HS-5 (cell line): ENCODE measurements around the gene C8A.
A peak's percentile ranks its signal among the peaks of the same experiment; 100 is the strongest.

ENCODE experiments used
- DNase-seq: peaks from one replicate; pipeline ENCODE4 v3.0.0-alpha.2; 2012; ENCODE audit warnings: low read depth

Gene C8A

DNA sequence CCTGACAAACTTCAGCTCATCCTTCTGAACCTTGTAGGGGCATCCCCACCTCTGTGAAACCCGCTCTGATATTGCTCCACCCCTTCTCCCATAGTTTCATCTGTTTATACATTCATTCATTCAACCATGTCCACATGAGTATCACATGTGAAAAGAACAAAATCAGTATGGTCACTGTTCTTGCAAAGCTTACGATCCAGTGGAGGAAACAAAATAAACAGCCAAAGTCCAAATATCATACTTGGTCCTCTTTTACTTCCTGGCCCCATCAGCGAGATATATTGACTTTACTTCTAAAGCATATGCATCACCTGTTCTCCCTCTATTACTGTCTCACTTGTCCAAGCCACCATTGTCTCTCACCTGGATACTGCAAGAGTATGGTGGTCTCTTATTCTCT lies 35.6 kb downstream of the C8A start:
- no peak for DNase-seq

DNA sequence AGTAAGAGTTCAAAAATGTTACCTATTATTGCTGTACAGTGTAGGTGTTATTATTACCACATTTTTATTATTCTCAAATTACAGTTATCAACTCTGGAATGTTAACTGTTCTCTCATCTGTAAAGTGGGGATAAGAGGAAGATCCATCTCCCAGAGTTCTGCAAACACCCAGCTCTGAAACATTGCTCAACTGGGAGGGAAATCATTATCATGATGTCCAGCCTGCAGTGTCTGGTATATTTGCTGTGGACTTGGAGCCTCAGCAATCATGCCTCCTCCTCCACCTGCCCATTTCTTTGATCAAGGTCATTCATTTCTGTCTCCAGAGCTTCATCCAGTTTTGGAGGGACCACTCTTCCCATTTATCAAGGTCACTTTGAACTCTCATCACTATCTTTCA lies 39.4 kb downstream of the C8A start:
- DNase-seq: no peak

DNA sequence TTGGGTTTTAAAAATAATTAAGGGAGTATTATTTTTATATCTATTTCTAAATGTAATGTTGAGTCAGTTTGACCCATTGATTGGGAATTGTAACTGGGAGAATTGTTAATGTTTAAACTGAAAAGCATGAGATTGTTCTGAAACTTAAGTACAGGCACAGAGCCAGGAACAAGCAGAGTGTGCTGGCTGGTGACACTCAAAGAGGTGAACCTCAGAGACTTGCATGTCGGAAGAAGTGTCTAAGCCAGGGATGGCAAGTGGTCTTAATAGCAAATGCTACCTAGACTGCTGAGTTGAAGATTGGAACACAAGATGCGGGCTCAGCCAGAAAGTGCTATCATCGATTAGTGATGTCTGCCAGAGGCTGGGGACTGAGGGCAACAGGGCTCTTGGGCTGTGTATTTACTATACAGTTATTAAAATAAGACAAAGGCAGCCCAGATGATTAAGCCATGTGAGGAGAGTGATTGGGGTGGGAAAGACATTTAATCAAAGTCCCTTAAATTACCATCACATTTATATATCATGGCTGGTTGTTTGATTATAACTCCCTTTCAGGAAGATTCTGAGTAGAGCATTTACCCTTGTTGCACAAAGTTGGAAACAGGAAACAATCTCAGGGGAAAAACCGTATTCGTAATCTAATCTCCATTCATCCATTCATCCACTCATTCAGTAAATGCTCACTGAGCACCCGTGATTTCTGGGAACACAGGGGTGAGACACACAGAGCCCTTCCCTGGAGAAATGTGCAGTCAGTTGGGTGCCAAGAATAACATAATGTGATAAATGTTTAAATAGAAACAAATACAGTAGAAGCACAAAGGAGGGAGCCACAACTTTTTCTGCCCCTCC lies 42.8 kb downstream of the C8A start:
- no peak for DNase-seq

DNA sequence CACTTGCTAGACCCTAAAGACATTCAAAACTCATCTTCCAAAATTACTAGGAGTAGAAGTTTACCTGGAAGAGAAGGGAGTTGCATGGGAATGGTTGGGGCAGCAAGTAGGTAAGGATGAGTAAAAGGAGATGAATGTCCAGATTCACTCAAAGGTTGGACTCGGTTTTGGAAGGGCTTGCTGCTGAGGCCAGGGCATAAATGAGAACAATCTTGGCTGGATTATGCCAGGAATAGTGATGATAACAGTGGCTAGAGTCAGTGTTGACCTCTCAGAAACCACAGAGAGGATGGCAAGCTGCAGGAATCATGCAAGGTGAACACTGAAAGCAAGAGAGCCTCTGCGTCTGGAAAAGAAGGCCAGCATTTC lies 43.4 kb downstream of the C8A start:
- no peak for DNase-seq

DNA sequence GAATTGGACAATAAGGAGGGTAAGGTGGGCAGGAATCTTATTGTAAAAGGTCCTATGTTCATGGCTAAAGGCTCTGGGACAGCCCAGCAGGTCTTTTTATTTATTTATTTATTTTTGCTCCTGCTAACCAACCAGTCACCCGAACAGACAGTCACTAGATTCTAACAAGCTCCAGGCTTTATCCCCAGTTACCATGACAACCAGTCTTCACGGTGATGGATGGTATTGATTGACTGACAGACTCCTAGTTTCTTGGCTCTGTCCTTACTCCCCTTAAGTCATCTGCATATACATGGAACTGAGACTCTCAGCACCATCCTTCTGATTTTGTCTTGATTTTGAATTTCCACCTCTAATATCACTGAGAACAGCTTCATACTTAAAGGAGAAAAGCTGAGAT lies 44.3 kb downstream of the C8A start:
- DNase-seq: no peak

DNA sequence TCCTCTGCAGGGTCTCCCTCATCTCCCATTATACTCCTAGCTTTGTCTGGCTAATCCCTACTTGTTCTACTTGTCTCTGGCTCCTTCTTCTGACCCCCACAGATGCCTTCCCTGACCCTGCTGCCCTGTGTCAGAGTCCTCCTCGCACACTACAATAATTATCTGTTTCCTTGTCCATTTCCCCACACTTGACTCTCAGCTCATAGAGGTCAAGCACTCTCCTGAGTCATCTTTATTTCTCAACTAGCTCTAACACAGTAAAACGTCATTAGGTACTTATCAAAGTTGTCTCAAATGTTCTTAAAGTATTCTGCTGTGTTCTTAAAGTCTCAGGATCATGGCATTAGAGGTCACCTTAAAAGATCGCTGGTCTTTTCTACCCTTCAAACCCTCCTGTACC lies 47.1 kb downstream of the C8A start:
- DNase-seq: no peak

DNA sequence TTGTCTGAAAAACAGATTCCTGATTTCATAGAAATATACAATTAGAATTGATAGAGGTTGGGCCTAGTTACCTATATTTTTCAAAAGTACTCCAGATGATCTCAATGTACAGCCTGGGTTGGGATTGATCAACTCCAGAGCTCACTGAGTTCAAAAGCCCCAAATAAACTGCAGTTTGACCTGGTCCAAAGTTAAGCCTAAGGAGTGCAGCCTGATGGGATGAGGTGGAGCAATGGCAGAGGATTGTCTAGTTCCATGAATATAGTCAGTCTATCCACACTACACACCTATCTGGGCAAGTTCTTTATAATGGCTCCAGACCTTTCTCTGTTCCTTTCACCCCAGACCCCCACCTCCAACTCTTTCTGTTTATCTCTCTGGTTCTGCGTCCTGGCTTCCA lies 49.2 kb downstream of the C8A start:
- DNase-seq: no peak

DNA sequence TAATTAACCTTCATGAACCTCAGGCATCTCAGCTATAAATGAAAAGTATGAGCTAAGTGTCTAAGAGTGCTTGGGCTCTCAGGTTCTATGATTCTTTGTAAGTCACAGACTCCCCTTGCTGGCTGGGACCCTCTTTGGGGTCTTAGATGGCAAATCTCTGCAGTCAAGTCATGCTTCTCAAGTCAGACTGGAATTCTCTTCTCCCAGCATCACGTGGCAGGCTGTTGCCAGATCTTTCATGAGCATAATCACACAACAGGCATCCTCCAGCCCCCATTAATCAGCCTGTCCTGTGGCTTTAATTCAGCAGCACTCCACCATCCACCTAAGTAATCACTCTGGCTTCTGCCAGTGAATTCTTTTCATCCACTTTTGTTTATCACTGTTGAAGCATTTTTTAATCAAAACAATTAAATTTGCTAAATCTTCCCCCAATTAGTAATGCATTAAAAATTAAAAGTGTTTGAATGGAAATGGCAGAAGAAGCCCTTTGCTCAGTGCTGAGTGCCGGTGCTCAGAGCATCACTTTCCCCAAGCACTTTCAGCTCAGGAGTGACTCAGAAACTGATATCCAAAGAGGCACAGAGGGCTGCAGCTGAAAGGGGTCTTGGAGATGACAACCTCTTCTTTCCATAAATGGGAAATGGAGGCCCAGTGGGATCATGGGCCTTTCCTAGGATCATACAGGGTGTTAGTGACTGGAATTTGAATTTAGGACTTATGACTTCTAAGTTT lies 50.2 kb downstream of the C8A start:
- no peak for DNase-seq

DNA sequence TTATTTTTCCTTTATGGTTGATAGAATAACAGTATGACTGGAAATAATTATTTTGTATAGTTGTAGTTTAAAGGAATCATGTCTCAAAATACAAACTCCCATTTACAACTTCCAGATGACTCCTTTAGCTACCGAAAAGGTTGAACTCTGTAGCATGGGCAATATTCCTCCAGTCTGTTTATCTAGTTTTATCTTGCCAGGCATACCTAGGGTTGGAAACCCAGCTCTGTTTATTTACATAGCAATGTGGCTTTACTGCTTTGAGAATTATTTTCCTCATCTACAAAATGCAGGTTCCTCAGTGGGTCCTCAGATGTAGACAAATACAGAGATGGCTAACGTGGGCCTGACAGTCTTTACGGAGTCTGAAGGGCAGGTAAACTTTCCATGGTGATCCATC lies 51.1 kb downstream of the C8A start:
- DNase-seq: no peak

DNA sequence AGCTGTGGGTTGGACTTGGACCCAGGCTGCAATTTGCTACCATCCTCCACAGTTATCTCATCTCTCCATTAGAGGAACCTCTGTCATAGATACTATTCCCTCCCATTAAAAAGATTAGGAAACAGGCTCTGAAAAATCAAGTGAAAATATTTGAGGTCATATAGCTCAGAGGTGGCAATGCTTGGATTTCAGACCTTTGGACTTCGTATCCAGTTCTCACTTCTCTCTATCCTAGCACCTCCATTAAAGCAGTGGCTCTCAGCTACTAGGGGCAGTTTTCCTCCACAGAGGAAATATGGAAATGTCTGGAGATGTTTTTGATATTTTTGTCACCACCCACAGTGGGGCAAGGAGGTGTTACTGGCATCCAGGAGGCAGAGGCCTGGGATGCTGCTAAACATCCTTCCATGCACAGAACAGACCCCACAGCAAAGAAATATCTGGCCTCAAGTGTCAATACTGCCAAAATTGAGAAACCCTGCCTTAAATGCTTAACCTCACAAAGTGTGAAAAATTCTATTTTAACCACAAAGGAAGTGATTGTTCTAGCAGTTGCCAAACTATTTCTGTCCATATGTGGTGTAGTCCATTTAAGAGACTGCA lies 54.1 kb downstream of the C8A start:
- no peak for DNase-seq

DNA sequence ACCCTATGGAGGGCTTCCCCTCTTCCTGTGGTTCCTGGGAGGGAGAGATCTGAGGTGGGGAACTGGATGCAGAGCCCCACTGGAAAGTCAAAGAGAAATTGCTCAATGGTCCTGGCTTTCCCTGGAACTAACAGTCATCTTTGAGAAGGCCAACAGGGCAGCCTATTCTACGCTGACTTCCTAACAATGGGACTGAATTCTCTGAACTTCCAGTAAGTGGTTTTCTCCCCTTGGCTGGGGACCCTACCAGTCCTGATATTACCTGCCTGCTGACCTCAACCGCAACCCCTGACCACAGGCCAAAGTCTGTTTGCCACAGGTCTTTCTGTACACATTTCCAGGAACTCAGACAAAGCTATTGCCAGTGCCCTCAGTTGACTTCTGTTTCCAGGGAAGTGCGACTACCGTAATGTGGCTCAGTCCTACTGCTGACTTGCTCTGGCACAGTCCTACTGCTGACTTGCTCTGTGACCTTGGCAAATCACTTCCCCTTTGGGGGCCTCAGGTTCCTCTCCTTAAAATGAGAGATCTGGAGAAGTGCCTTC lies 55.9 kb downstream of the C8A start:
- no peak for DNase-seq

DNA sequence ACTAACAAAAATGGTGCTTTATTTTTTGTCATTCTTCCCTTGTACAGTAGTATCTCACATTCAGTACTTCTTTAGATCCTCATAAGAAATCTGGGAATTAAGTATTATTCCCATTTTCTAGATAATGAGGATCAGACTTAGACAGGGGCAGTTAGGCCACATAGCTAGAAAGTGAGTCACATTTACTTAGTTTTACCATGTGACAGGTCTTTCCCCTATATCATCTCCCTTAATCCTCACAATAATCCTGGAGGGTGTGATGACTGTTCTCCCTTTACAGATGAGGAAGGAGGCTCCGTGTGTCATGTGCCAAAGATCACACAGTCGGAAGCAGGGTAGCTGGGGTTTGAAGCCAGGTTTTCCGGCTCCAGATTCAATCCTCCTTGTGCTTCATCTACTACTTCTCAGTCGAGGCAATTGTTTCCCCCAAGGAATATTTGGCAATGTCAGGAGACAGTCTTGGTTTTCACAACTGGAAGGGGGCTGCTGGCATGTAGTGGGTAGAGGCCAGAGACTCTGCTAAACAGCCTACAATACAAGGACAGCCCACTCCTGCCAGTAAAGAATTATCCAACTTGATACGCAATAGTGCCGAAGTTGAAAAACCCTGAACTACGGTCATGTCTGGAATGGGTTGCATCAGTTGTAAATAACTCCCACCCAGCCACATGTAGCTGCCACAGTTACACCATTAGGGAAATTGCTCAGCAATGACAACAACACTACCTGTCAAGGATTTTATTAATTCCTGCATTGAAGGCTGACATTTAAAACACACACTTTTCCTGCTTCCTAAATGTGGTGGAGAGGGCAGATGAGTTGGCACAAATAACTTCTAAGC lies 56.7 kb downstream of the C8A start:
- peak; percentile 70 for DNase-seq

DNA sequence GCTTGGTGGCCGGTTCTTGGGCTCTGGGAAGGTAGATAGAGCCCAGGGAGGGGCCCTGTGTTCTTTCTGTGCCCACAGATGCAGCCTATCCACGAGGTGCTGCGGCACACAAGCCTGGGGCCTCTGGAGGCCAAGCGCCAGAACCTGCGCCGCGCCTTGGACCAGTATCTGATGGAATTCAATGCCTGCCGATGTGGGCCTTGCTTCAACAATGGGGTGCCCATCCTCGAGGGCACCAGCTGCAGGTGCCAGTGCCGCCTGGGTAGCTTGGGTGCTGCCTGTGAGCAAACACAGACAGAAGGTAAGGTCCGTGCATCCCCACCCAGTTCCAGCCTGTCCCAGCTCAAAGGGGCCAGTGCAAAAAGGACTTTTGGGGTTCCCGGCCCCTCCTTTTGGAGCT lies 57.7 kb downstream of the C8A start:
- no peak for DNase-seq

DNA sequence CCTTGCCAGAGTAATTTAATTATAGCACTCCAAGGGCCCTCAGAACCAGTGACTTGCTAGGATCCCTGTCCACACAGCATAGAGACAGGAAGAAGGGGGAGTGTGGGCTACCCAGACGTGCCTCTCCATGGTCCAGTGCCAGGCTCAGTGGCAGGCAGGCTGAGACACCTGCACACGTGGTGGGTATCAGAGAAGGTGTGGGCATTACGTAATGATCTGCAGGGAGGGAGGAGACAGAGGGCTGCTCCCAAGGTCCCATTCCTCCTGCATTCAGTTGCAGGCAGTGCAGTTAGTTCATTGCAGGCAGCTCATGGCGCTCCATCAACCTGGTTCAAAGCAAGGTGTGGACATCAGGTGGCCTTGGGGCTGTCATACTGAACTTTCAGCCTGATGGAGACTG lies 61.4 kb downstream of the C8A start:
- DNase-seq: no peak

DNA sequence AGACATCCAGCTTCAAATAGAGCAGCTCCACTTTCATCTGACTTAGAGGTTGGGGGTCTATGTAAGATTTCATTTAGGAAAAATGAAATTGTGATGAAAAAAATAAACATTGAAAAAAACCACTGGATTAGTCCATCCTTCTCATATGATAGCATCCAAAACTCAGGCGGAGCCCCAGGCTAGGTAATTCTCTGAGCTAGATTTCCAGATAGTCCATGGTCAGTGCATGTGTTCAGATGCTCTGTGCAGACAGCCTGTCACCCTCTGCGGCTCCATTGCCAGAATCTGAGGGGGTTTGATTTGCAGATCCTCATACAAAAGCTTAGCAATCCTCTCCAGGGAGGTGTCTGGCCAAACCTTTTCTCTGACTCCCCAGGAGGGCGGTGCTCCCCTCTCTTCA lies 62.0 kb downstream of the C8A start:
- DNase-seq: no peak

DNA sequence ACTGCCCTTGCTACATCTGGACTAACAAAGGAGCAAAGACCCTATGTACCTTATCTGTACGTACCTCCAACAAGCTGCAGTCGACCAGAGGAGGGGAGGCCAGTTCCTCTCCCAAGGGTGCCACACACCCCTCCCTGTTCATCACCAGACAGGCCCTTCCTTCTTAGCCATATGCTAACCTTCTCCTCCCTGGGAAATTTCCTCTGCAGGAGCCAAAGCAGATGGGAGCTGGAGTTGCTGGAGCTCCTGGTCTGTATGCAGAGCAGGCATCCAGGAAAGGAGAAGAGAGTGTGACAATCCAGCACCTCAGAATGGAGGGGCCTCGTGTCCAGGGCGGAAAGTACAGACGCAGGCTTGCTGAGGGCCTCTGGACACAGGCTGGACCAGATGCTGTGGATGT lies 62.8 kb downstream of the C8A start:
- no peak for DNase-seq

DNA sequence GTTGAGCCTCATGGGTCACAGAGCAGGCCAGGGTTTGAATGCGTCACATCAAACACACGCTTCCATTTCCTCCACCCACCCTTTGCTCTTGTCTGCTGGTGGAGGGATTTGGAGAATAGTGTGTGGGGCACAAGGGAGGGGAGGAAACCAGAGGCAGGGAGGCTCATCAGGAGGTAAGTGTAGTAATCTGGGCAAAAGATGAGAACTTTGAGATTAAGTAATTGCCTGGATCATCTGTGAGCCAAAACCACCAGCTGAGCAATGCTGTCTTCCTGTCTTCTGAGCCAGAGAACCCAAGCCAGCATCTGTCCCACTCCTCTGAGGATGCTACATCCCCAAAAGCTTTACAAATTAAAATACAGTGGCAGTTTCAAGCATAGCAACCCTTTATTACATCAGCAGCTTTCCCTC lies 66.0 kb downstream of the C8A start:
- DNase-seq: no peak

DNA sequence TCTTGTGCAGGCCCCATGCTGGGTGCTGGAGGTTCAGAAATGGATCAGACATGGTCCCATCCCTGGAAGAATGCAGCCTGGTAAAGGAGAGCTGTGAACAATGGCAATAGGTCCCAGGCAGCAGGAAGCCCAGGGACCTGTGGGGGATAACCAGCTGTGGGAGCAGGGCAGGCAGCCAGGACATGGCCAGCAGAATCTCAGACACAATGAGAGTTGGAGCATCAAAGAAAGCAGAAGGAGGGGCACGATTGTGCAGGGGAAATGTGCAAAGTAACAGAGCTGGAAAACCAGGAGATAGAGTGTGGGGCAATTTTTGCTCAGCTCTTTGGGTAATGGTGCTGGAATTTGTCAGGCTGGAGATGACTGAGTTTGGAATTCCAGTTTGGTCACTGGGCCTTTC lies 66.9 kb downstream of the C8A start:
- no peak for DNase-seq

DNA sequence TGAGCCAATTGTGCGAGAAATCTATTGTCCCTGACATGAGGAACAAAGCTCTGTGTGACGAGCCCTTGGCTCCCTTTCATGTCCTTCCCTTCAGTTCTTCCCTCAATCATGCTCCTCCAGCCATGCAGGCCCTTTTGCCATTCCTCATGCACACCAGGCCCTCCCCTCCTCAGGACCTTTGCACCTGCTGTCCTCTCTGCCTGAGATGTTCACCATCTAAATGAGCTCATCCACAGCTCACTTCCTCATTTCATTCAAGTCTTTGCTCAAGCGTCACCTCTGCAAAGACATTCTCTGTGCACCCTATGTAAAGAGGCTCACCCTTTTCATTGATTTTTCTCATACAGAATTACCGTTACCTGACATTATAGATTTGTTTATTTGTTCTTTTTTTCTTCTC lies 67.5 kb downstream of the C8A start:
- DNase-seq: no peak

DNA sequence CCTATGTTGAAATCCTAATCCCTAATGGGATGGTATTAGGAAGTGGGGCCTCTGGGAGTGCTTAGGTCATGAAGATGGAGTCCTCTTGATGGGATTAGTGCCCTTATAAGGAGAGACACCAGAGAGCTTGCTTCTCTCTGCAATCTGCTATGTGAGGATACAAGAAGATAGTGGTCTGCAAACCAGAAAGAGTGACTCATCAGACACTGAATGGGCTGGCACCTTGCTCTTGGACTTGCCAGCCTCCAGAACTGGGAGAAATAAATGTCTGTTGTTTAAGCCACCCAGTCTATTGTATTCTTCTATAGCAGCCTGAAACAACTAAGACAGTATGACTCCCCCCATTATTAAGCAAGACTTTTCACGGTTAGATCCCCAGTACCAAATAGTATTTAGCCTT lies 67.9 kb downstream of the C8A start:
- no peak for DNase-seq

DNA sequence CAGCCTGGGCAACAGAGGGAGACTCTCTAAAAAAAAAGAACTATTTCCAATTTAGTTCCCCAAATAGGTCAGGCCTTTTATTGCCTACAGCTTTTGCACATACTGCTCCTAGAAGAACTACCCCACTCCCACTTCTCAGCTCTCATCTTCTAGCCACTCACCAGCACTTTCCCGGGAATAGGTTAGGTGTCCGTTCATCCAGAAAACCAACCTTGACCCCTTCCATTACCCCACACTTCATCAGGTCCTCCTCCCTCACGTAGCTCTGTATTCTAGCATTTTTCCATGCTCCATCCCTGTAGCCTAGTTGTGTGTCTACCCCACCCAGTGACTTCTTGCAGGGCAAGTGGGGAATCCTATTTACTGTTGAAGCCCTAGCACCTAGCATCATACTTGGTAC lies 68.6 kb downstream of the C8A start:
- no peak for DNase-seq

DNA sequence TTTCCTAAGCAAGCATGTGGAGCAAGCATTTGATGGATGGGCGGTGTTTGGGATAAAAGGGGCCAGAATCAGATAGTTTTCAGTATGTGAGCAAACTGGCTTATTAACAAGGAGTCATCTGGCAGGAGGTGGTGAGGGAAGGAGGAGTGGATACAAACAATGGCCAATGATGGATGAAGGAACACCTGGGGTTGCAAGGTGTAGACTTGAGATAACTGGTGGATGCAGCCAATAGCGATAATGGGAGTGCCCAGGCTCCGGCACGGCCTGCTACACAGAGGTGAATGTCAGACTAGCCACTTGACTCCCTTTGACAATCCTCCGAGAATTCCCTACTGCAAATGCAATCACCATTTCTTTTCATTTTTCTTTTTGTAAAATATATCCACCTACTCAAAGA lies 69.5 kb downstream of the C8A start:
- DNase-seq: no peak
